Measurements from ENCODE around the gene LRRTM4. TPM values are rescaled to one million over a fixed set of nuclear protein-coding genes. Genes with fewer than 3 reads are reported as not detected.
"Not testable (repeated sequence)": the region's sequence is repeated elsewhere in the genome, so short reads cannot be mapped to it uniquely, and the experiment has no call there.

LRRTM4 gene
- total and polyA plus RNA-seq, 2 donors (not counting 1 experiment from before 2014, with no cell fraction given), result not detected

GRCh38 chr2:77054938-77055337 lies 467.2 kb downstream of the LRRTM4 start:
- H2AFZ ChIP-seq (ENCODE audit: insufficient read depth, low read depth, low read length, poor library complexity, severe bottlenecking), result no peak overlapping the region
- H3K4me1 ChIP-seq (ENCODE audit: control insufficient read depth in 2 of 2, insufficient read depth in 2 of 2, low read length in 2 of 2), result no peaks in the 10 kb centered on the region
- ChIA-PET CTCF (no interaction called here), POLR2A (no interaction called here)
- H3K9me3 Mint-ChIP-seq (ENCODE audit: insufficient read depth), result peaks cover 2% of the 10 kb centered on the region
- H3K4me2 ChIP-seq (replicated peaks; ENCODE audit: low read depth, low read length, poor library complexity, severe bottlenecking), result no peak overlapping the region
- TF ChIP-seq CTCF (IDR thresholded peaks at IDR 0.05) (no peak), EZH2 (IDR thresholded peaks at IDR 0.05; ENCODE audit: borderline replicate concordance, insufficient read depth, low read depth, low read length, poor library complexity, severe bottlenecking) (no peak)
- no peak overlapping the region for H3K9ac ChIP-seq (ENCODE audit: low read length)
- WGBS (ENCODE audit: insufficient coverage), result 95% methylated on average over 2 of the region's 2 CpGs
- H3K27me3 Mint-ChIP-seq, result no peaks in the 10 kb centered on the region
- no peaks in the 10 kb centered on the region for H3K4me1 Mint-ChIP-seq
- no peaks in the 10 kb centered on the region for H3K79me2 ChIP-seq (ENCODE audit: control insufficient read depth, insufficient read depth, low read length)
- H3K9me3 ChIP-seq (ENCODE audit: control extremely low read depth in 1 of 3, control insufficient read depth in 2 of 3, insufficient read depth in 1 of 3, low read length in 2 of 3), result no peaks in the 10 kb centered on the region
- no peak overlapping the region for H3K4me3 Mint-ChIP-seq
- no peak overlapping the region for H3K4me3 ChIP-seq (ENCODE audit: control extremely low read depth in 1 of 5, extremely low read depth in 1 of 5, insufficient read depth in 1 of 5, low read depth in 2 of 5, low read length in 4 of 5)
- no peaks in the 10 kb centered on the region for H4K20me1 ChIP-seq (ENCODE audit: control insufficient read depth, insufficient read depth, low read length, poor library complexity, severe bottlenecking)
- H3K27ac ChIP-seq (ENCODE audit: low read length in 2 of 2), result no peak overlapping the region
- H3K36me3 ChIP-seq (replicated peaks in 1 of 2; ENCODE audit: control extremely low read depth in 1 of 2, control insufficient read depth in 1 of 2, extremely low read depth in 1 of 2, insufficient read depth in 2 of 2, low read length in 1 of 2), result no peaks in the 10 kb centered on the region
- H3K27ac Mint-ChIP-seq, result no peak overlapping the region
- ATAC-seq (ENCODE audit: low read depth) (no peak), DNase-seq (no peak)
- no peaks in the 10 kb centered on the region for H3K27me3 ChIP-seq (replicated peaks in 1 of 4; ENCODE audit: control extremely low read depth in 1 of 4, control insufficient read depth in 3 of 4, insufficient read depth in 4 of 4, low read length in 3 of 4)
- intact Hi-C loops (cut with micrococcal nuclease), result no loop called here

GRCh38 chr2:77046339-77046738 lies 475.8 kb downstream of the LRRTM4 start:
- Histone ChIP-seq H3K36me3 (replicated peaks in 1 of 2; ENCODE audit: control extremely low read depth in 1 of 2, control insufficient read depth in 1 of 2, extremely low read depth in 1 of 2, insufficient read depth in 2 of 2, low read length in 1 of 2) (no peaks in the 10 kb centered on the region), H3K79me2 (ENCODE audit: control insufficient read depth, insufficient read depth, low read length) (no peaks in the 10 kb centered on the region), H2AFZ (ENCODE audit: insufficient read depth, low read depth, low read length, poor library complexity, severe bottlenecking) (no peak overlapping the region), H3K27me3 (replicated peaks in 1 of 4; ENCODE audit: control extremely low read depth in 1 of 4, control insufficient read depth in 3 of 4, insufficient read depth in 4 of 4, low read length in 3 of 4) (no peaks in the 10 kb centered on the region), H3K27ac (ENCODE audit: low read length in 2 of 2) (no peak overlapping the region), H3K9me3 (ENCODE audit: control extremely low read depth in 1 of 3, control insufficient read depth in 2 of 3, insufficient read depth in 1 of 3, low read length in 2 of 3) (no peaks in the 10 kb centered on the region), H3K4me3 (ENCODE audit: control extremely low read depth in 1 of 5, extremely low read depth in 1 of 5, insufficient read depth in 1 of 5, low read depth in 2 of 5, low read length in 4 of 5) (no peak overlapping the region), H3K9ac (ENCODE audit: low read length) (no peak overlapping the region), H3K4me2 (replicated peaks; ENCODE audit: low read depth, low read length, poor library complexity, severe bottlenecking) (no peak overlapping the region), H3K4me1 (ENCODE audit: control insufficient read depth in 2 of 2, insufficient read depth in 2 of 2, low read length in 2 of 2) (no peaks in the 10 kb centered on the region), H4K20me1 (ENCODE audit: control insufficient read depth, insufficient read depth, low read length, poor library complexity, severe bottlenecking) (no peaks in the 10 kb centered on the region)
- ATAC-seq (ENCODE audit: low read depth) (no peak), DNase-seq (no peak)
- CTCF ChIA-PET, result no interaction called here
- Mint-ChIP-seq H3K9me3 (ENCODE audit: insufficient read depth) (peaks cover 3% of the 10 kb centered on the region), H3K4me3 (no peak overlapping the region), H3K27me3 (no peaks in the 10 kb centered on the region), H3K27ac (no peak overlapping the region), H3K4me1 (no peaks in the 10 kb centered on the region)
- intact Hi-C loops (cut with micrococcal nuclease), result no loop called here
- TF ChIP-seq CTCF (IDR thresholded peaks at IDR 0.05) (no peak), EZH2 (IDR thresholded peaks at IDR 0.05; ENCODE audit: borderline replicate concordance, insufficient read depth, low read depth, low read length, poor library complexity, severe bottlenecking) (no peak)
- no CpG with 5 or more reads among the region's 1 CpG for WGBS (ENCODE audit: insufficient coverage)
- POLR2A ChIA-PET, result no interaction called here

GRCh38 chr2:77045456-77045855 lies 476.7 kb downstream of the LRRTM4 start:
- H3K9me3 ChIP-seq (ENCODE audit: control extremely low read depth in 1 of 3, control insufficient read depth in 2 of 3, insufficient read depth in 1 of 3, low read length in 2 of 3); H2AFZ ChIP-seq (ENCODE audit: insufficient read depth, low read depth, low read length, poor library complexity, severe bottlenecking); ATAC-seq (ENCODE audit: low read depth); H3K9me3 Mint-ChIP-seq (ENCODE audit: insufficient read depth); intact Hi-C loops (cut with micrococcal nuclease); H3K27me3 Mint-ChIP-seq; H3K27ac Mint-ChIP-seq; H3K4me1 ChIP-seq (ENCODE audit: control insufficient read depth in 2 of 2, insufficient read depth in 2 of 2, low read length in 2 of 2); H3K9ac ChIP-seq (ENCODE audit: low read length); H3K27ac ChIP-seq (ENCODE audit: low read length in 2 of 2); H3K4me3 ChIP-seq (ENCODE audit: control extremely low read depth in 1 of 5, extremely low read depth in 1 of 5, insufficient read depth in 1 of 5, low read depth in 2 of 5, low read length in 4 of 5); H3K4me1 Mint-ChIP-seq; H3K36me3 ChIP-seq (replicated peaks in 1 of 2; ENCODE audit: control extremely low read depth in 1 of 2, control insufficient read depth in 1 of 2, extremely low read depth in 1 of 2, insufficient read depth in 2 of 2, low read length in 1 of 2); H3K27me3 ChIP-seq (replicated peaks in 1 of 4; ENCODE audit: control extremely low read depth in 1 of 4, control insufficient read depth in 3 of 4, insufficient read depth in 4 of 4, low read length in 3 of 4); H3K4me2 ChIP-seq (replicated peaks; ENCODE audit: low read depth, low read length, poor library complexity, severe bottlenecking); H3K4me3 Mint-ChIP-seq; POLR2A ChIA-PET; H3K79me2 ChIP-seq (ENCODE audit: control insufficient read depth, insufficient read depth, low read length); H4K20me1 ChIP-seq (ENCODE audit: control insufficient read depth, insufficient read depth, low read length, poor library complexity, severe bottlenecking); DNase-seq; CTCF ChIA-PET: not testable (repeated sequence)
- no CpG with 5 or more reads among the region's 2 CpGs for WGBS (ENCODE audit: insufficient coverage)
